Neural cell (in vitro differentiated cells): ENCODE data around the gene USP48.

Source experiments
- CTCF ChIP-seq: fragments of 450-650 bp; IDR thresholded peaks from 2 replicates; pipeline ENCODE4 v1.5.1; 2014; ENCODE audit warnings: antibody characterized with exemption, mild to moderate bottlenecking, moderate library complexity; ENCODE audit not compliant: poor library complexity, severe bottlenecking
- EP300 ChIP-seq: fragments of 450-650 bp; conservative IDR thresholded peaks from 2 replicates; pipeline ENCODE4 v1.6.1; 2014; ENCODE audit warnings: antibody characterized with exemption, mild to moderate bottlenecking, moderate library complexity; ENCODE audit not compliant: poor library complexity, severe bottlenecking
- EZH2 ChIP-seq: fragments of 200-600, 300-800 bp; shearing (Covaris generic), sonication (generic); IDR thresholded peaks from 2 replicates; pipeline ENCODE4 v1.6.1; 2014; ENCODE audit warnings: antibody characterized with exemption, low read length, borderline replicate concordance, mild to moderate bottlenecking; ENCODE audit not compliant: insufficient read depth, poor library complexity, severe bottlenecking
- MXI1 ChIP-seq: fragments of 450-650 bp; conservative IDR thresholded peaks from 2 replicates; pipeline ENCODE4 v1.6.1; 2014; ENCODE audit warnings: antibody characterized with exemption, mild to moderate bottlenecking; ENCODE audit not compliant: poor library complexity, severe bottlenecking
- POLR2AphosphoS5 ChIP-seq: IDR thresholded peaks from 2 replicates; pipeline ENCODE4 v1.6.1; 2012
- RAD21 ChIP-seq: fragments of 450-650 bp; conservative IDR thresholded peaks from 2 replicates; pipeline ENCODE4 v1.6.1; 2014; ENCODE audit warnings: antibody characterized with exemption, mild to moderate bottlenecking, moderate library complexity
- REST ChIP-seq: IDR thresholded peaks from 2 replicates; pipeline ENCODE4 v1.6.1; 2012; ENCODE audit warnings: borderline replicate concordance
- SMC3 ChIP-seq: fragments of 450-650 bp; conservative IDR thresholded peaks from 2 replicates; pipeline ENCODE4 v1.6.1; 2014; ENCODE audit warnings: antibody characterized with exemption, mild to moderate bottlenecking, moderate library complexity; ENCODE audit not compliant: poor library complexity
- TAF1 ChIP-seq: IDR thresholded peaks from 2 replicates; pipeline ENCODE4 v1.6.1; 2012; ENCODE audit warnings: low read depth

- TF ChIP-seq CTCF (no peak), POLR2AphosphoS5 (no peak), REST (no peak), EZH2 (no peak), EP300 (no peak), SMC3 (no peak), TAF1 (no peak), RAD21 (no peak), MXI1 (no peak)
Measured at GRCh38 chr1:21743476-21743875, 39.5 kb downstream of the USP48 start.
